Measurements from ENCODE around the gene CRK.
"Not testable (repeated sequence)": the region's sequence is repeated elsewhere in the genome, so short reads cannot be mapped to it uniquely, and the experiment has no call there.

CRK gene

DNA sequence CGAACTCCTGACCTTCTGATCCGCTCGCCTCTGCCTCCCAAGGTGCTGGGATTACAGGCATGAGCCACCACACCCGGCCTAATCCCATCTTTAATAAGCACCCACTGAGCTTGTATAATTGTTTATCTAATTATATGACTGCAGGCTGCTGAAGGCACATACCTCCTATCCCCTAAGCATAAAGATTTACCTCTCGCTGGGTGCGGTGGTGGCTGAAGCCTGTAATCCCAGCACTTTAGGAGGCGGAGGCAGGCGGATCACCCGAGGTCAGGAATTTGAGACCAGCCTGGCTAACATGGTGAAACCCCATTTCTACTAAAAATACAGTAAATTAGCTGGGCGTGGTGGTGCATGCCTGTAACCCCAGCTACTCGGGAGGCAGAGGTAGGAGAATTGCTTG is 35.9 kb downstream of the CRK start:
- DNase-seq: no peak

DNA sequence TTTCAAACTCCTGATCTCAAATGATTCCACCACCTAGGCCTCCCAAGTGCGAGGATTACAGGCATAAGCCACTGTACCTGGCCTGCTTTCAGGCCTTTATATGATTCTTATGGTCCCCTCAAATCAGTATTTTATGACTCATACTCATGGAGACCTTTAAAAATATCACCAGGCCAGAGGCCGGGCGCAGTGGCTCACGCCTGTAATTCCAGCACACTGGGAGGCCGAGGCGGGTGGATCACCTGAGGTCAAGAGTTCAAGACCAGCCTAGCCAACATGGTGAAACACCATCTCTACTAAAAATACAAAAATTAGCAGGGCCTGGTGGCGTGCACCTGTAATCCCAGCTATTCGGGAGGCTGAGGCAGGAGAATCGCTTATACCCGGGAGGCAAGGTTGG is 37.6 kb downstream of the CRK start:
- not testable (repeated sequence) for DNase-seq

DNA sequence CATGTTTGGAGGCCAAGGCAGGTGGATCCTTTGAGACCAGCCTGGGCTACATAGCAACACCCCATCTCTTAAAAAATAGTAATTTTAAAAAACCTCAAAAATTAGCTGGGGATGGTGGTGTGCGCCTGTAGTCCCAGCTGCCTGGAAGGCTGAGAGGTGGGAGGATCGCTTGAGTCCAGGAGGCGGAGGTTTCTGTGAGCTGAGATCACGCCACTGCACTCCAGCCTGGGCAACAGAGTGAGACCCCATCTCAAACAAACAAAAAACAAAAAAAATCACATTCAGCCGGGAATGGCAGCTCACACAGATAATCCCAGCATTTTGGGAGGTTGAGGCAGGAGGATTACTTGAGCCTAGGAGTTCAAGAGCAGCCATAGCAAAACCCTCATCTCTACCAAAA is 39.6 kb downstream of the CRK start:
- no peak for DNase-seq

DNA sequence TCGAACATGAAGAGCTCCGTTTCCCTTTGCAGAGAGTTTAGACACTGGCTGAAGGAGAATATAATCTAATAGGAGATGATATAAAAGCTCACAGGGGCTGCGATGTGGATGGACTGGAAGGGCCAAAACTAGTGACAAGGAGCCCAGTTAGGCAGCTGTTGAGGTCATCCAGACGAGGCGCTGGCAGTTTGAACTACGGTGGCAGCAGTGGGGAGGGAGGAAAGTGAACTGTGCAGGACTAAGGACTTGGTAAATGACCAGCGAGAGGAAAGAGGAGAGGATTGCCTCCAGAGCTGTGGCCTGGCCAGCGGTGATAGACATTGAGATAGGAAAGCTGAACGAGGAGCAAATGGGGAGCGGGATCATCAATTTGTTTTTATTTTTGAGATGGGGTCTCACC is 41.4 kb downstream of the CRK start:
- no peak for DNase-seq

DNA sequence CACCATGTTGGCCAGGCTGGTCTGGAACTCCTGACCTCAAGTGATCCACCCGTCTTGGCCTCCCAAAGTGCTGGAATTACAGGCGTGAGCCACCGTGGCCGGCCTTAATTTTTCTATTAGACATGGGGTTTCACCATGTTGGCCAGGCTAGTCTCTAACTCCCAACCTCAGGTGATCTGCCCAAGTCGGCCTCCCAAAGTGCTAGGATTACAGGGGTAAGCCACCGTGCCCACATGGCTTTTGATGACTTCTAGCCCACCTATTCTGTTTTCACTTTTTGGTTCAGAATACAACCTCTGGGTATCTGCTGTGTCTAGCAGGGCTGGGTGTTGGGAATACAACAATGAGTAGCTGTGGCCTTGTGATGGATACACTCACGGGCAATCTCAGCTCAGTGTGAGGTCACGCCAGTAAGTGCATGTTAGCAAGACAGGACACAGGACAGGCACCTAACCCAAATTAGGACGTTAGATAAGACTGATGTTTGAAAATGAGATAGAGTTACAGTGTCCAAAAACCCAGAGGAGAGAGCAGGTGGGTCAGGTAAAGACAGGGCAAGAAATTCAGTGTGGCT is 41.9 kb downstream of the CRK start:
- DNase-seq: no peak

DNA sequence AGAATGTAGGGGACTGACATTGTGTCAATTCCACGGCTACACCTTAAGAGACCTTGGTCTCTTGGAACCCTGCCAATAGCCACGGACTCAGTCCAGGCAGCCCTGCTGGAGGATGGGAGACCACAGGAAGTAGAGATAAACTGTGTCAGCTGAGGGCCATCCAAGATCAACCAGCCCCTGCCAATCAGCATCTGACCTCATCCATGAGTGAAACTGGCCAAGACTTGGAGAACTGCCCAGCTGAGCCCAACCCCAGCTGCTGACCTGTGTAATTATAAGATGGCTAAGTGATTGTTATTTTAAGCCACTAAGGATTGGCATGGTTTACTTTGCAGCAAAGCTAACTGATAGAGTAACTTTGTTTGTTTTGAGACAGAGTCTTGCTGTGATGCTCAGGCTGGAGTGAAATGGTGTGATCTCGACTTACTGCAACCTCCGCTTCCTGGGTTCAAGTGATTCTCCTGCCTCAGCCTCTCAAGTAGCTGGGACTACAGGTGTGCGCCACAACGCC is 42.7 kb downstream of the CRK start:
- DNase-seq: no peak

DNA sequence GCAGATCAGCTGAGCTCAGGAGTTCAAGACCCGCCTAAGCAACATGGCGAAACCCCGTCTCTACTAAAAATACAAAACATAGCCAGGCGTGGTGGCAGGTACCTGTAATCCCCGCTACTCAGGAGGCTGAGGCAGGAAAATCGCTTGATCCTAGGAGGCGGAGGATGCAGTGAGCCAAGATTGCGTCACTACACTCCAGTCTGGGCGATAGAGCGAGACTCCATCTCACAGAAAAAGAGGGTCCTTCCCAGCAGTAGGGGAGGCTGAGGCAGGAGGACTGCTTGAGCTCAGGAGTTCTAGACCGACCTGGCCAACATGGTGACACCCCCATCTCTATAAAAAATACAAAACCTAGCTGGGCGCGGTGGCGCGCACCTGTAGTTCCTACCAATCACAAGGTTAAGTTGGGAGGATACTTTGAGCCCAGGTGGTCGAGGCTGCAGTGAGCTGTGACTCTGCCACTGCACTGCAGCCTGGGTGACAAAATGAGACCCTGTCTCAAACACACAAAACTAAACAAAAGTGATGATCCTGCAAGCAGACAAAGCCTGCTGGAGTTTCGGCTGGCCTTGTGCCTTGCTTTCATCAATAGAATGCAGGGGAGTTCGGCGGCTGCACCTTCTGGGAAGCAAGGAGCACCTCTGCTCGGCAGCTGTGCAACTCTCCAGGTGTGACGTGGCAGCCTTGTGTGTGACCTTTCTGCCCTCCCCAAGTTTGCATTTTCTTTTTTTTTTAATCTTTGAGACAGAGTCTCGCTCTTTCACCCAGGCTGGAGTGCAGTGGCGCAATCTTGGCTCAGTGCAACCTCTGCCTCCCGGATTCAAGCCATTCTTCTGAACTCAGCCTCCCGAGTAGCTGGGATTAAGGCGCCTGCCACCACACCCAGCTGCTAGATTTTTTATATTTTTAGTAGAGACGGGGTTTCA is 43.6 kb downstream of the CRK start:
- no peak for DNase-seq

DNA sequence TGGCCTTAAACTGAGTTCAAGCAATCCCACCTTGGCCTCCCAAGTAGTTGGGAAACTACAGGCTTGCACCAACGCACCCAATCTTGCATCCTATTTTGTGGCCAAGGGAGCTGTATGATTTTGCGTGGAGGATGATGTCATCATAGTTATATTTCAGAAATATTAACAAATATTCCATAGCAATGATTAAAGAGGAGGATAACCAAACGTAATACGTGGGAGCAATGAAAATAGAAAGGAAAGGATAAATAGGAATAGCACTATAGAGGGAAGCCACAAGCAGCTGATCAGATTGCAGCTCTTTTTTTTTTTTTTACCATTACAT is 53.8 kb downstream of the CRK start:
- DNase-seq: no peak

DNA sequence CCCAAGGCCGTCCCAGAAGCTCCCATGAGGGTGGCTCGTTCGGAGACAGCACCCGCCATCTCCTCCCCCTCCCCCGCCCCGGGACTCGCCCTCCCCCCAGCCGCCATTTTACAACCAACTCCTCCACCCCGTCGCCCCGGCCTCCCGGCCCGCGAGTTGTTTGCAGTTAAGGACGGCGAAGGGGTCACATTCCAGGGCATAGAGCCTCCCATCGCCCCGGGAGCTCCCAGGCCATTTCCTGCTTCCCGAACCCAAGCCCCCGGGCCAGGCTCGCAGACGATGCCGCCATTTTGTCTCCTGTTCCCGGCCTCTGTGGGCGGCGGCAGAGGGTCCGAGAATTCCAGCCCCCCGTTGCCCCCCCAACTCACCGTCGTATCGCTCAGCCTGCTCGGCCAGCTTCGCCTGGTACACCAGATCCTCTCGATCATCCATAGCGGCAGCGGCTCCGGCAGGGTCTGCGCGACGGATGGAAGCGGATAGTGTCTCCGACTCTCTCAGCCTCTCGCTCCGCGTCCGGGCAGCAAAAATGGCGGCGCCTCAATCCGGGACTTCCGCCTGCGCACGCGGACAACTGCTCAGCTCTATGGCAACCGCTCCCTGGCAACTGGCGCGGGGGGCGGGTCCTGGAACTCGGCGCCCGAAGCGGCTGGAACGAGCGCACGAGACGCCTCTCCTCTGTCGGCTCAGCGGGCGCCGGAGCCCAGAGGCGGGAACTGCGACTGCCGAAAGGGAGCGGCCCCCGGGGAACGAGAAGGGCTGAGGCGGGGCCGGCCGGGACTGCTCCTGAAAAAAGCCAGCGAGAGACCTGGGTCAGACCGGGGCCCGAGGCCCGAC is 56.1 kb downstream of the CRK start, which contains the start of gene YWHAE:
Gene YWHAE (minus strand): TSS at position 544 of the 834 bp plus-strand sequence. CDS start 112 bp downstream, at position 432.
- DNase-seq: peak; percentile 91 to 96

DNA sequence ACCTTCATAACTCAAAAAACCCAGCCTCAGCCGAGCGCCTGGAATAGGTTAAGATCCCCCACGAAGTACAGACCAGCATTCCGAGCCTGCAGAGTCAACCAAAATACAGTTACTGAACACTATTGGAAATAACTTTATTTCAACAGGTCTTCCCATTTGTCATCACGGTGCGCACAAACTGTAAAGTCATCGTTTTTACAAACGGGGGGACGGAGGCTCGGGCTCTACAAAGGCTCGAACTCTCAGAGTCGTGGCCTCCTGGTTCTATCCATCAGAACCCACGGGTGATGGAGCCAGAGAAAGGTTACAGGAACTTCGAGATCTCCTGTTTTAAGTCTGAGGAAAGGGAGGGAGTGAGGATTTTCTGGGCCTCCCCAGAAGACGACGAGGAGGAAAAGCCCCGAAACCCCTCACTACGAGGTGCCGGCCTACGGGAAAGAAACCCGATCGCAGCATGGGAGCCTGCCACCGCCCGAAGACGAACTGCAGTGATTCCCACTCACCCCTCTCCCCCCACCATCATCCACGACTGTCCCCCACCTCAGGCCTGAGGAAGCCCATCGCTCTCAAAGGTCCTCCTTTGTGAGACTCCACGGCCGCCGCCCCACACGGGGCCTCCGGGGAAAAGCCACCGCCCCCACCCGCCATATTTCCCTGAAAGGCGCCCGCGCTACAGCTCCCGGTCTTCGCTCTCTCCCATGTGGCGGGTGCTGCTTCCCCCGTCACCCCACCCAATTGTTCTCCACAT is 56.9 kb downstream of the CRK start:
- peak in 1 of 2 donors; percentile 53 for DNase-seq

DNA sequence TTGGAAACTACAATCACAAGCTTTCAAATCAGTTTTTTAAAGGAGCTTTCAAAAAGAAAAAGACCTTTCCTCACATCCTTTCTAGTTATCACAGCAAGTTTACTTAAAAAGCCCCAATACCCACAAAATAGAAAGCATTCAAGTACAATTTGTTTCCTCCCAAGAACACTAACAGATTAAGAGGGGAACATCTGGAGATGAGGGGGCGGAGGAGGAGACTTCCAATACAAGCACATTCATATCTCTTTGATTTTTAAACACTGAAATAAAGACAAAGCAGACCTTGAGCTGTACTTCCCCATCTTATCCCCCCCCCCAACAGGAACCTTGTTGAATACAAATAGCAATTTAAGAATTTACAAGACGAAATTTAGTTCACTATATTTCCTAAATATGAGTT is 58.0 kb downstream of the CRK start:
- DNase-seq: no peak

DNA sequence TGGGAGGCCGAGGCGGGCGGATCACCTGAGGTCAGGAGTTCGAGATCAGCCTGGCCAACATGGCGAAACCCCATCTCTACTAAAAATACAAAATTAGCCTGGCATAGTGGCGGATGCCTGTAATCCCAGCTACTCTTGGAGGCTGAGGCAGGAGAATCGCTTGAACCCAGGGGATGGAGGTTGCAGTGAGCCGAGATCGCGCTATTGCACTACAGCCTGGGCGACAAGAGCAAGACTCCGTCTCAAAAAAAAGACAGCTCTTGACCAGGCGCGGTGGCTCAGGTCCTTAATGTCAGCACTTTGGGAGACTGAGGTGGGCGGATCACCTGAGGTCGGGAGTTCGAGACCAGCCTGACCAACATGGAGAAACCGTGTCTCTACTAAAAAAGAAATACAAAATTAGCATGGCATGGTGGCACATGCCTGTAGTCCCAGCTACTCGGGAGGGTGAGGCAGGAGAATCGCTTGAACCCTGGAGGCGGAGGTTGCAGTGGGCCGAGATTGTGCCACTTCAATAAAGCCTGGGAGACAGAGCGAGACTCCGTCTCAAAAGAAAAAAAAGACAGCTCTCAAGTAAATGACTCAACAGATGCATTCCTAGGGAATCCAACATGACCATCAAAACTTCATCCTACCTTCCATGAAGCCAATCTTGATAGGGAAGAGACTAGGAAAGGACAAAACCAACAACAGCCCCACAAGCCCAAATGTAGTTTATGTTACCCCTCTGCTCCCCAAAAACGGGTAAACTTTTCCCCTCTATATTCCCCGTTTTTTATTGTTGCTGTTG is 60.0 kb downstream of the CRK start:
- DNase-seq: not testable (repeated sequence)

DNA sequence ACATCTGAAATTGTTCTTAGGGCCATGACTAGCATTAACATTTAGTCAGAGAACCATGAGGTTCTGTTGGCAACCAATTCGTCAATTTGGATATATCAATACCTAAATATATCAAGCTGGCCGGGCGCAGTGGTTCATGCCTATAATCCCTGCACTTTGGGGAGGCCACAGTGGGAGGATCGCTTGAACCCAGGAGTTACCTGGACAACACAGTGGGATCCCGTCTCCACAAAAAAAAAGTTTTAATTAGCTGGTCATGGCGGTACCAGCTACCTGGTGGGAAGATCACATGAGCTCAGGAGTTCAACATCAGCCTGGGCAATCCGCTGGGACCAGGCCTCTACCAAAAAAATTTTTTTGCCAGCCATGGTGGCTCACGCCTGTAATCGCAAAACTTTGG is 64.5 kb downstream of the CRK start:
- no peak for DNase-seq

DNA sequence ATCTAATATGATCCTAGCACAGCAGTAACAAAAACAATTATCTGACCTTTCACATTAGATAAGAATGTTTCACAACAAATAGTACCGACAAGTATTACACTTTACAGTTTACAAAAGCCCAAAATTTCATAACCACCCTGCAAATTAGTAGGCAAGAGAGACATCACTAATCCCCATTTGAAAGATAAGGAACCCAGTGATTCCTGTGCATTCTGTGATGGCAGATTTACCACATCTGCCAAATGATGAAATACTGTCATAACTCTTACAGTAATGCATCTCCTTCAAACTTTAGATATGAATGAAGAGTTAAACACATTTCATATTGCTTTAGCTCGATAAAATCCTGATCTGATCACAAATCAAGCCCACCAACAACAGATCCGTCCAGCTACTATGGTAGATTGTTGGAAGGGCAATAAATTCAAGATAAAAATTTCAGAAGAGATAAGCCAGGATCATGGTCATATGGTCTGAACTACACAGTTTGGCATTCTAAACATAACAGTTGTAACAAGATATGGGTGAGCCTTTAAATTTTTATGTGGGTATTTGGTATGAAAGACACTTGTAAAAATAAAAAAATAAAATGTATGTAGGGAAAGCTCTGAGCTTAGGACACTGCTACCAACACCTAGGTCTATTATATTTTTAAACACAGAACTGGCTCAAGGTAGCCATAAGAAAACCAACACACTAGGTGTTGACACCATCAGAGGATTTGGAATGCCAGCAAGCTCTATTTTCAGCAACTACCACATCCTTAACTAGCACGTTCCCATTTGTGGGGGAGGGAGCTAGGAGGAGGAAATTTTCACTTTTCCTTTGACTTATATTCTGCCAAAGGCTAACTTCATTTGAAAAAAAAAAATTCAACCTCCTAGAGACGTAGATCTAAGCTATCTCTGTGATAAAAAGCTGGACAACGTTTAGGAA is 65.3 kb downstream of the CRK start:
- no peak for DNase-seq

DNA sequence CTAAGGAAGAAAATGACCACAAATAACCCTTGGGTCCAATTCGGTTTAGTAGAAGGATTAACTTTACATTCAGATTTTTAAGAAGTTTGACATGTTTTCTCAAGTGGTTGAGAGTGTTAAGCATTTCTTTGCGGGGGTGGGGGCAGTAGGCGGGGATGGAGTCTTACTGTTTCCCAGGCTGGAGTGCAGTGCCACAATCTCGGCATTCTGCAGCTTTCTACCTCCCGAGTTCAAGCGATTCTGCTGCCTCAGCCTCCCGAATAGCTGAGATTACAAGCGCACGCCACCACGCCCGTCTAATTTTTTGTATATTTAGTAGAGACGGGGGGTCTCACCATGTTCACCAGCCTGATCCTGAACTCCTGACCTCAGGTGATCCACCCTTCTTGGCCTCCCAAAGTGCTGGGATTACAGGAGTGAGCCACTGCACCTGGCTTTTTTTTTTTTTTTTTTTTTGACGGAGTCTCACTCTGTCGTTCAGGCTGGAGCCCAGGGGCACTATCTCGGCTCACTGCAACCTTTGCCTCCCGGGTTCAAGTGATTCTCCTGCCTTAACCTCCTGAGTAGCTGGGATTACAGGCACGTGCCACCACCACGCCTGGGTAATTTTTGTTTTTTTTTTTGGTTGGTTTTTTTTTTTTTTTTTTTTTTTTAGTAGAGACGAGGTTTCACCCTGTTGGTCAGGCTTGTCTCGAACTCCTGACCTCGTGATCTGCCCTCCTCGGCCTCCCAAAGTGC is 68.4 kb downstream of the CRK start:
- DNase-seq: not testable (repeated sequence)

DNA sequence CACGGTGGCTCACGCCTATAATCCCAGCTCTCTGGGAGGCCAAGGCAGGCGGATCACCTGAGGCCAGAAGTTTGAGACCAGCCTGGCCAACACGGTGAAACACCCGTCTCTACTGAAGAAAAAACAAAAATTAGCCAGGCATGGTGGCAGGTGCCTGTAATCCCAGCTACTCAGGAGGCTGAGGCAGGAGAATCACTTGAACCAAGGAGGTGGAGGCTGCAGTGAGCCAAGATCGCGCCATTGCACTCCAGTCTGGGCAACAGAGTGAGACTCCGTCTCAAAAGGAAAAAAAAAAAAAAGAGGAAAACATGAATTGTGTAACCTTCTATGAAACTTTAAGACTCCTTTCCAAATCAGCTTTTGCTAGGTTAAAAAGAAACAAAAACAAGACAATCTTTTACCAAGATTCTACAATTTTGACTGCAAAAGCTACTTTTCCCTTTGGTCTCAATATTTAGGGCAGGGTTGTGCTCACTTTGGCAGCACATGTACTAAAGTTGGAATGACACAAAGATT is 69.3 kb downstream of the CRK start:
- not testable (repeated sequence) for DNase-seq

DNA sequence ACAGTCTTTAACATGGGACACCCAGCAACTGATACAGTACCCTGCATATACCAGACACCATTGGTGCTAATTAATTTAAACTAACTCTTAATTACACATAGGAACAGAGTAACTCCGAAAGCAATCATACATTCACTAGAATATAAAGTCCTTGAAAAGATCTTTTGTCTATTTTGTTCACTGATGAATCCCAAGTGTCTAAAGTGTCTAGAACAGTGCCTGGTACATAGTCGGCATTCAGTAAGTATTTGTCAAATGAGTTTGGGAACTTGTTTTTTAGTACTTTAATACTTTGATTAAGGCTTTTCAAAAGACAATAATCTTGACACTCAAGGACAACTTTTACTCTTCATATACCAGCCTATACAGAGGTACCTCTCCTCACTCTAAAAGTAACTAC is 69.8 kb downstream of the CRK start:
- no peak for DNase-seq

DNA sequence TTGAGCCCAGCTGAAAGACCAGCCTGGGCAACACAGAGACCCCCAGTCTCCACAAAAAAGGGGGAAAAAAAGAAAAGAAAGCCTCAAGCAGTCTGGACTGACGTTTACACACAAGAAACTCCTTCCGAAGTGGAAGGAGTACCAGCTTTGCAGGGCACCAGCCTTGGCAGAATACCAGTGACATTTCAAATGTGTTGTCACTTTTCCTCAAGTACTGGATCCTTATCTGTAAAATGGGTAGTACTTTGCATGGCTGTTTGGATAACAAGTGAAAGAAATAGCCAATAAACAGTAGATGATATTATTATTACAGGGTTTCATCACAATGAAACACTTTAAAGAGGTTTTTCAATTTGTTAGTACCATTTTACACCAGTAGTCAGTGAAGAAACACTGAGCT is 70.2 kb downstream of the CRK start:
- no peak for DNase-seq

DNA sequence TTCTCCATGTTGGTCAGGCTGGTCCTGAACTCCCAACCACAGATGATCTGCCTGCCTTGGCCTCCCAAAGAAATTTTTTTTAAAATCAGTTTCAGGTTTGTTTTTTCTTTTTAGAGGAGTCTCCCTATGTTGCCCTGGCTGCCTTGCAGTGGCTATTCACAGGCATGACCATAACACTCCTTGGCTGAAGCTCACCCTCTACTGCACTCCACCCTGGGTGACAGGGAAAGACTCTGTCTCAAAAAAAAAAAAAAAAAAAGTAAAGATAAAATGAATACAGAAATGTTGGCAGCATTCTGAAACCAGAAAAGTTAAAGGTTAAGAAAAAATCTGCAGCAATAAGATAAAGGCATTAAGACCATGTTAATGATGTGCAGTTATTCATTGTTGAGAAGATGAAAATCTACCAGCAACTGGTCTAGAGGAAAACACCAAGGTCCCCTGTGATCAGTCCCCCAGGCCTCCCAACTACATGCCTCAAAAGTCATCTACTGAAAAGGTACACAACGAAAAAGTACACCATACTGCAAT is 71.1 kb downstream of the CRK start:
- no peak for DNase-seq

Measured in bone marrow (tissue), 2 donors.